RWPE1 (cell line): ENCODE results near the gene CHCHD6.

Experiments
- CTCF ChIA-PET: fragments of 350-600 bp; sonication (Branson Sonifier 250); formaldehyde crosslinking; extraction: SDS; loops from one replicate; lab custom pipeline; 2021; lab: Yijun Ruan, JAX
- POLR2A ChIA-PET: fragments of 400-600 bp; formaldehyde crosslinking; extraction: SDS; loops from one replicate; lab custom pipeline; 2020; ENCODE audit warnings: antibody characterized with exemption; ENCODE audit not compliant: low non-redundant PET; lab: Yijun Ruan, JAX
- DNase-seq: peaks from one replicate; pipeline ENCODE4 v3.0.0; 2012; ENCODE audit warnings: low spot score
- H3K27ac ChIP-seq: fragments of 450-650 bp; 2 replicates; pipeline ENCODE4 v1.5.1; 2017
- TF ChIP-seq, protein P1 (sequence below): fragments of 450-650 bp; conservative IDR thresholded peaks from 2 replicates; pipeline ENCODE4 v1.5.1; 2017; ENCODE audit warnings: low read depth, mild to moderate bottlenecking

CHCHD6 gene

DNA sequence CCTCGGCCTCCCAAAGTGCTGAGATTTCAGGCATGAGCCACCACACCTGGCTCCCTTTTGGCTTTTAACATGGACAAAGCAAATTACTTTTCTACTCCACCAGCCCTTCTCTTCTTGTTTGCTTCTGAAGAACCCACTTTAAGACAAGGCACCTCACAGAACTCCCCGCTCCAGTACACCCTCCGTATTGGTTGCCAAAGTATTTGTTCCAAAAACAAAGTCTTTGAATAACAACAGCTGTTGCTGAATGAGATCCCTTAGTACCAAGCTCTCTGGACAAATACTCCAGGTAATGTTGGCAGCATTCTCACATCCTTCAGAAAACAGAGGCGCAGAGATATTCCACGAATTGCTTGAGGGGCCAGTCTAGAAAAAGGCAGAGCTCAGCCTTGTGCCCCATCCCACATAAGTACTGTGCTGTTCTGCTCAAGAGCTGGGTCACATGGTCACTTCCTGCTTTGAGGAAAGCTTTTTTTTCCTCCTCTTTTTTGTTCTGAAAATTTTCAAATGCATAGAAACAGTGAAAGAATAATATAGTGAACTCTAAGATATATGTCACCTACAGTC is 7.3 kb upstream of the CHCHD6 start:
- POLR2A ChIA-PET = no interaction called here

GRCh38 chr3:126699011-126699410 is 5.0 kb upstream of the CHCHD6 start:
- CTCF ChIA-PET = interaction anchor here (0.6 kb wide), 1 partner anchor 703 kb away, joined by 3 read pairs; no protein-coding TSS in a partner anchor
- POLR2A ChIA-PET = no interaction called here

More for the DNA sequence above, 7.3 kb upstream of the CHCHD6 start:
- CTCF ChIA-PET = interaction anchor here (1.8 kb wide), 1 partner anchor 55 kb away, joined by 4 read pairs; no protein-coding TSS in a partner anchor
- TF ChIP-seq, protein P1, sequence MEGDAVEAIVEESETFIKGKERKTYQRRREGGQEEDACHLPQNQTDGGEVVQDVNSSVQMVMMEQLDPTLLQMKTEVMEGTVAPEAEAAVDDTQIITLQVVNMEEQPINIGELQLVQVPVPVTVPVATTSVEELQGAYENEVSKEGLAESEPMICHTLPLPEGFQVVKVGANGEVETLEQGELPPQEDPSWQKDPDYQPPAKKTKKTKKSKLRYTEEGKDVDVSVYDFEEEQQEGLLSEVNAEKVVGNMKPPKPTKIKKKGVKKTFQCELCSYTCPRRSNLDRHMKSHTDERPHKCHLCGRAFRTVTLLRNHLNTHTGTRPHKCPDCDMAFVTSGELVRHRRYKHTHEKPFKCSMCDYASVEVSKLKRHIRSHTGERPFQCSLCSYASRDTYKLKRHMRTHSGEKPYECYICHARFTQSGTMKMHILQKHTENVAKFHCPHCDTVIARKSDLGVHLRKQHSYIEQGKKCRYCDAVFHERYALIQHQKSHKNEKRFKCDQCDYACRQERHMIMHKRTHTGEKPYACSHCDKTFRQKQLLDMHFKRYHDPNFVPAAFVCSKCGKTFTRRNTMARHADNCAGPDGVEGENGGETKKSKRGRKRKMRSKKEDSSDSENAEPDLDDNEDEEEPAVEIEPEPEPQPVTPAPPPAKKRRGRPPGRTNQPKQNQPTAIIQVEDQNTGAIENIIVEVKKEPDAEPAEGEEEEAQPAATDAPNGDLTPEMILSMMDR = no peak
- H3K27ac ChIP-seq = no peak overlapping the region
- no peak for DNase-seq

GRCh38 chr3:126704494-126705214 is 614 bp downstream of the CHCHD6 start:
- CTCF ChIA-PET = interaction anchor here (0.6 to 0.8 kb wide), 2 partner anchors 48 to 290 kb away, joined by 3 to 4 read pairs; no protein-coding TSS in a partner anchor
- POLR2A ChIA-PET = no interaction called here
- H3K27ac ChIP-seq = no peak overlapping the region; the same call in 1 of the 2 replicates
- peak; percentile 24 for DNase-seq
- TF ChIP-seq, protein P1 = no peak

More at GRCh38 chr3:126699011-126699410, 5.0 kb upstream of the CHCHD6 start:
- TF ChIP-seq, protein P1 = no peak
- no peak overlapping the region for H3K27ac ChIP-seq
- no peak for DNase-seq

DNA sequence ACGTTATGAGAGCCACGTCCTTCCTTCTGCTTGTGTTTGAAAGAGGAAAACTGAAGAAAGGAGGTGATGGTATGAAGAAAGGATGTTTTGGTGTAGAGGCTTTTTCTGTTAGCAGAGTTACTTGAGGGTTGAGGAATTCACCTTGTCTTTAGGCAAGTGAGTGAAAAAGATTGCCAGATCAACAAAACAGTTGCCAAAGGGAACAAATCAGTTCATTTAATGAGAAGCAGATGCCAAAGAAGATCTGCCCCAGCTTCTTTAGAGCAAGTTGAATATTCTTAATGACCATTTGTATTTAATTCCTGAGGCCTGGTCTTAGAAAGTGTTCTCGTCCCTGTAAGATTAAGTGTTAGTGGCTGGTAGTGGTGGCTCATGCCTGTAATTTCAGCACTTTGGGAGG is 2.6 kb downstream of the CHCHD6 start:
- TF ChIP-seq, protein P1 = no peak
- H3K27ac ChIP-seq = no peak overlapping the region
- CTCF ChIA-PET = no interaction called here
- POLR2A ChIA-PET = interaction anchor here (0.6 kb wide), 1 partner anchor 205 kb away, joined by 3 read pairs; no protein-coding TSS in a partner anchor
- DNase-seq = no peak

DNA sequence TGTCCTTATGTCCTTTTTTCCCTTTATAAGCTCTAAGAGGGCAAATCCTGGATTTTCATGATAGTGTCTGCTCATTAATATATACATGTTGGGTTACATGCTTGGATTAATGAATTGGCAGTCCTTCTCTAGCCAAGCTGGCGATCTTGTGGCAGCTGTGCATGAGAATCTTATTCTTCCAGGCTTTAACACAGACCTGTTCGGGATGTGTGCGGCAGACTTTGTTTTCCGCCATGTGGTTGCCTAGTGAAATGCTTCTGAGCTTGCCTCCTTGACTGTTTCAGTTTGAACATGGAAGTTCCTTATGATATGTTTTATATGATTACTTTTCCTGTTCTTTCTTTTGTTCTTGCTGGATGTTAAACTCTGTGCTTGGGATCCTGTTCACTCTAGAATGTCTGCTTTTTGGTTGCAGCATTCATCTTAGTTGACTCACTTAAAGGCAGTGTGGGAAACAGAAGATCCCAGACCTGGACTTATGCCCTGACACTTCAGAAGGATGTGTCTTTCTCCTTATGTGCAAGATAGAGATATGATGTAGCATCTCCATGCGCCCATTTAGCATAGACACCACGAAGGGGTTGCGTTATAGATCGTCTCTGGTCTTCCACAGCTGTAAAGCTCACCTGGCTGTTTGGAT is 7.2 kb downstream of the CHCHD6 start:
- H3K27ac ChIP-seq = no peak overlapping the region
- DNase-seq = no peak

More for the DNA sequence above, 7.2 kb downstream of the CHCHD6 start:
- ChIA-PET CTCF (interaction anchor here (0.5 to 0.7 kb wide), 3 partner anchors 226 to 596 kb away, joined by 3 read pairs; no protein-coding TSS in a partner anchor), POLR2A (no interaction called here)
- TF ChIP-seq, protein P1 = no peak
